ENCODE data around the gene PAM.

DNA sequence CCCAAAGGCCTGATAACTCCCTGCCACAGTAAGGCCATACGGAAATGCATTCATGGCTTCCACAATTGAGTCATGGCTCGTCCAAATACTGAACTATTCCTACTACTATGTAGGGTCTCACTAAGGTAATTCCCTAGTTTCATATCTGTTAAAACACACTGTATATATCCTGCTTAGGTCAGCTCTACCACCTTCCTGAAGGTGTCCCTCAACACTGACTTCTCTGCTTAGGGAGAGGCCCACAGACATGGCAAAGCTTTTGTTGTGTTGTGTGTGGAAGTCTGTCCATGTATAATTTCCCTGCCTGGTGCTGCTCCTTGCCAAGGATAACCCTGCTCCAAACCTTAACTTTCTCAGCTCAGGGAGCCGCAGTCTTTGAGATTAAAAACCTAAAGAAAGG, 304.4 kb downstream of the PAM start:
- TF ChIP-seq, protein P1, sequence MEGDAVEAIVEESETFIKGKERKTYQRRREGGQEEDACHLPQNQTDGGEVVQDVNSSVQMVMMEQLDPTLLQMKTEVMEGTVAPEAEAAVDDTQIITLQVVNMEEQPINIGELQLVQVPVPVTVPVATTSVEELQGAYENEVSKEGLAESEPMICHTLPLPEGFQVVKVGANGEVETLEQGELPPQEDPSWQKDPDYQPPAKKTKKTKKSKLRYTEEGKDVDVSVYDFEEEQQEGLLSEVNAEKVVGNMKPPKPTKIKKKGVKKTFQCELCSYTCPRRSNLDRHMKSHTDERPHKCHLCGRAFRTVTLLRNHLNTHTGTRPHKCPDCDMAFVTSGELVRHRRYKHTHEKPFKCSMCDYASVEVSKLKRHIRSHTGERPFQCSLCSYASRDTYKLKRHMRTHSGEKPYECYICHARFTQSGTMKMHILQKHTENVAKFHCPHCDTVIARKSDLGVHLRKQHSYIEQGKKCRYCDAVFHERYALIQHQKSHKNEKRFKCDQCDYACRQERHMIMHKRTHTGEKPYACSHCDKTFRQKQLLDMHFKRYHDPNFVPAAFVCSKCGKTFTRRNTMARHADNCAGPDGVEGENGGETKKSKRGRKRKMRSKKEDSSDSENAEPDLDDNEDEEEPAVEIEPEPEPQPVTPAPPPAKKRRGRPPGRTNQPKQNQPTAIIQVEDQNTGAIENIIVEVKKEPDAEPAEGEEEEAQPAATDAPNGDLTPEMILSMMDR (IDR thresholded peaks at IDR 0.05) = no peak
- TF ChIP-seq ZFX (IDR thresholded peaks at IDR 0.05; ENCODE audit: borderline replicate concordance) = no peak

Measured in 22Rv1 (cell line).